SKM-1 treated with dmso at 0.1 percent for 144 hours (cell line): ENCODE measurements around the gene ARHGEF17.
A peak's percentile ranks its signal among the peaks of the same experiment; 100 is the strongest.

Experiments used
- DNase-seq: peaks from one replicate; lab custom pipeline; 2025; ENCODE audit not compliant: unreplicated experiment; lab: John Stamatoyannopoulos, UW

Gene ARHGEF17

GRCh38 chr11:73291196-73291595, 16.9 kb upstream of the ARHGEF17 start:
- no peak for DNase-seq

GRCh38 chr11:73291781-73292524, 16.1 kb upstream of the ARHGEF17 start:
- no peak for DNase-seq

GRCh38 chr11:73292525-73292894, 15.6 kb upstream of the ARHGEF17 start:
- DNase-seq = no peak

- DNase-seq = no peak
Measured at GRCh38 chr11:73293356-73293936, 14.6 kb upstream of the ARHGEF17 start.

- DNase-seq = no peak
Measured at GRCh38 chr11:73294604-73295003, 13.5 kb upstream of the ARHGEF17 start.

GRCh38 chr11:73295241-73295995, 12.7 kb upstream of the ARHGEF17 start:
- peak; percentile 60 for DNase-seq

GRCh38 chr11:73295996-73296318, 12.1 kb upstream of the ARHGEF17 start:
- DNase-seq = no peak

- no peak for DNase-seq
Measured at GRCh38 chr11:73296501-73297230, 11.4 kb upstream of the ARHGEF17 start.

- no peak for DNase-seq
Measured at GRCh38 chr11:73297231-73297590, 10.9 kb upstream of the ARHGEF17 start.

- DNase-seq = no peak
Measured at GRCh38 chr11:73297702-73298101, 10.4 kb upstream of the ARHGEF17 start.

- DNase-seq = no peak
Measured at GRCh38 chr11:73298233-73298632, 9.8 kb upstream of the ARHGEF17 start.

- no peak for DNase-seq
Measured at GRCh38 chr11:73299751-73300150, 8.3 kb upstream of the ARHGEF17 start.

- peak; percentile 40 for DNase-seq
Measured at GRCh38 chr11:73306069-73306841, 1.8 kb upstream of the ARHGEF17 start.

- no peak for DNase-seq
Measured at GRCh38 chr11:73306977-73307322, 1.1 kb upstream of the ARHGEF17 start.

GRCh38 chr11:73307323-73308002, 613 bp upstream of the ARHGEF17 start:
- DNase-seq = peak; percentile 98

- DNase-seq = no peak
Measured at GRCh38 chr11:73308961-73309919, 1.2 kb downstream of the ARHGEF17 start.

- DNase-seq = no peak
Measured at GRCh38 chr11:73310076-73310475, 2.0 kb downstream of the ARHGEF17 start.

GRCh38 chr11:73310661-73311393, 2.8 kb downstream of the ARHGEF17 start:
- DNase-seq = no peak
